GM21381 (cell line): Measurements from ENCODE around the gene FMOD.
"Not testable (repeated sequence)": the region's sequence is repeated elsewhere in the genome, so short reads cannot be mapped to it uniquely, and the experiment has no call there.

ENCODE experiments used
- ATAC-seq: cut with Tn5 transposase; IDR thresholded peaks from one replicate; pipeline ENCODE4 v1.9.1; 2021; ENCODE audit warnings: mild to moderate bottlenecking, moderate library complexity; ENCODE audit not compliant: unreplicated experiment

Gene FMOD

DNA sequence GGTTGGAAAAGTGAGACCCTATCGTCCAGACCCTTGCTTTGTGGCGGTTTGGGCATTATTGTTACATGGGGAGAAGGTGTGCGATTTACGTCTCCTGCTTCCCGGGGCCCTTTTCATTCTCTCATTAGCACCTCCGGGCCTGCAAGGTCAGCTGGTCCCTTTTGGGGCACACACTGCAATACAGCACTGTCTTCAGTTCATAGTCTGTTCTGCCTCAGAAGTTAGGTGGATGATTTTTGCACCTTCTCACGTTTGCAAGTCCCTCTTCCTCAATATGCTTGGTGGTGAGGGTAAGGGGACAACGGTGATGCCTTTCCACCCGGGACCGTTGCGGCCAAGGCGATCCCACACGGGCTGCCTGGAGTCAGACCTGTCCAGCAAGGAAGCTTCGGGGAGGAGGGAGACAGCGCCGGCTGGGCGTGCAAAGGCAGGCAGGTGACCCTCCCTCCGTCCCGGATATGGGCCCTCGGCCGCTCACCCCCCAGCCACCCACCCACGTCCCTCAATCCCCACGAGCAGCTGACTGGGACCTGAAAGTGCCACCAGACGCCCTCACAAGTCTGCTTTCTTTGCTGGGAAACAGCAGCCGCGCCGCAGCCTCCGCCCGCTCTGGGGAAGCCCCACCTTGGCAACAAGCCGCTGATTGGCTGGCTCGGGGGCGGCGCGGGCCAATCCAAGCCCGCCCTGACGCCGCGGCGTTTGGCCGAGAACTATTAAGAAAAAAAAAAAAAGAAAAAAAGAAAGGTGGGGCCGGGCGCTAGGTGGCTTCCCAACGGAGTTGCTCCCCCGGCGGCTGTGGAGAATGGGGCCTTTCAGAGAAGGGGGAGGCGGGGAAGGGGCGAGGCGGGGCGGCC is 23.9 kb downstream of the FMOD start:
- ATAC-seq: peak; percentile 67

DNA sequence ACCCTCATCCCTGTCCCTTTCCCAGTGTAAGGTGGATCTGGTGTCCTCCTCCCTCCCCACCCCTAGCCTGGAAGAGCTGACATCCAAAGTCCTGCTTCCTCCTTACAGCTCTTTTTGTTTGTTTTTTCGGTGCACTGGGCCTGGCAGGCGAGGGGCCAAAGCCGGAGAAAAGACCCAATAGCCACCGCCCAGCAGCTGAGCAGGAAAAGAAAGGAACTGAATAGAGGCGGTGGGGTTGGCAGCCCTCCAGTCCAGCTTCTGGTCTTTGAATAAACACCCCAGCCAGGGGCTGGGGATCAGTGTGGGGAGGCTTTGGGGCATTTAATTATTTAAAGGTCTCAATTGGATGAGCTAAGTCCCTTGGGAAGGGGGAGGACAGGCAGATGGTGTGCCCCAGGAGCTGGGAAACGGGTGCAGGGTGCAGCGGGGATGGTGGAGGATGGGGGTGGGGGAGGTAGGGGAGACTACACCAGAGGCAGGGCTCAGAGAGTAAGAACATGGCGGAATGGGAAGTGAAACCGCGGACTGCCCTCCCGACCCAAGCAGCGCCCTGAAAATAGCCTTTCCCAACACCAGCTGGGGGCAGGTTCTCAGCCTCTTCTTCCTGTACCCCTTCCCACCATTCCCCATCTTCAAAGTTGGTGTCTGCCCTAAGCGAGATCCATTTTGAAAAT is 25.4 kb downstream of the FMOD start:
- ATAC-seq: no peak

DNA sequence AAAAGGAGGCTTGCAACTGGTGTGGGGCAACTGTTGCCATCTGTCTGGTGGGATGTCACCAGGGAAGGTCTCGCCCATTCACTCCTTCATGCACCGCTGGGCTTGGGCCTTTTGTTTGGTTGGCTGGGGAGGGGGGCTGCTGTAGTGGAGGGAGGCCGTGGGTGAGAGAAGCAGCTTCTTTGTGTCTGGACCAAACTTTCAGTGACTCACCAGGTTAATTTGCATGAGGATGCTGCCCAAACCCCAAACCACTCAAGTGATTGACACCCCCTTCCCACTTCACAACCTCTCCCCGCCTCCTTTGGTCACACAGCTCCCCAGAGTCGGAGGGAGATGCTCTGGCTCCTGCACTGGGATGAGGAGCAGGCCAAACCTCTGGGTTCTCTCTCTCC is 25.9 kb downstream of the FMOD start:
- peak; percentile 32 for ATAC-seq

DNA sequence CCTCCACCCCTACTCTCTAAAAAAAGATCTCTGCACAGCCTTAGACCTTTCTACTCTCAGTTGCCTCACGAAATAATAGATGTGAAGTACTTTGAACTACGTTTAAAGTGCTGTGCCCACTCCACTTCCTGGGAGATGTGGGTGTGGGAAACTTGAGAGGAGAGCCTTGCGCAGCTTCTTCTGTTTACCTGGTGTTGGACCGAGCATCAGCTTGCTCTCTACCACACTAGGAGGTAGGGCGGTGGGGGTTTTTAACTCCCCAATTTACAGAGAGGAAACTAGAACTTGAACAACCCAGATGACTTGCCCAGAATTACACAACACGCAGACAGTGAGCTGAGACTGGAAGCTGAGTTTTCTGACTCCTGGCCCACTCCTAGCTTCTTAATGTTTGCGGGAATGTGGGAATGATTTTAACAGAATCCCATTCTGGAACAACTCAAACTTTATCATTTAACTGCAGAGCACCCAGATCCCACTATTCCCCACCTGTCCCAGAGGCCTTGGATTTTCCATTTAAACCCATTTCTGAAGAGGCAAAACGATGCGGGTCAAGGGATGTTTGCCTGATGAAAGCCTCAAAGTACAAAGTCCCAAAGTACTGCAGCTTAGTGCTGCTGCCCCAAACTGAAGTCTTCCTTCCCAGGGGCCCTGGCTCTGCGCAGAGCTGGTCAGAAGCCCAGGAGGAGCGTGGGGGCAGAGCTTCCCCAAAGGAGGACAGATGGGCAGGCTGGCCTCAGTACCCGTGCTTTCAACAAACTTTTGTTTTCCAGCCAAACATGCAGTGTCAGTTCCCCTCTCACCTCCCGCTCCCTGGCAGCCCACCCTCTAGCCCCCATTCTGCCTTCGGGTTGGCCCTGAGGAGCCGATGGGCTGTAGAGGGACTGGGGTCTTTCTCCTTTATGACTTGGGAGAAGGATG is 26.6 kb downstream of the FMOD start:
- no peak for ATAC-seq

DNA sequence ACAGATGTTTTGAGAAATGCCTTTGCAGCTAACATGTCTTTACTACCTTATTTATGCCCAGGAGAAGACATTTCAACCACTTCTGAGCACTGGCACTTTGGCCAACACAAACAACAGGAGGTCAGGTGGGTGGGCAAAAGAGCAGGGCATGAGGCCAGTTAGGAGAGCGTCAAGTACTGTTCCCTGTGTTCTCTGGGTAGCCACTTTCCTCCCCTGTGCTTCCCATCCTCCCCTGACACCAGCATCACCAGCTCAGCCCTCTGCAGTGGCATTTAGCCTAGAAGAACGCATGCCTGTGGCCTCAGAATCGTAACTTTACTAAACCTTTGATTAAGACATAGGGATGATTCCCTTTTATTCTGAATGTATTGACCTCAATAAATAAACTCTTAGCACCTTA is 27.3 kb downstream of the FMOD start:
- no peak for ATAC-seq

DNA sequence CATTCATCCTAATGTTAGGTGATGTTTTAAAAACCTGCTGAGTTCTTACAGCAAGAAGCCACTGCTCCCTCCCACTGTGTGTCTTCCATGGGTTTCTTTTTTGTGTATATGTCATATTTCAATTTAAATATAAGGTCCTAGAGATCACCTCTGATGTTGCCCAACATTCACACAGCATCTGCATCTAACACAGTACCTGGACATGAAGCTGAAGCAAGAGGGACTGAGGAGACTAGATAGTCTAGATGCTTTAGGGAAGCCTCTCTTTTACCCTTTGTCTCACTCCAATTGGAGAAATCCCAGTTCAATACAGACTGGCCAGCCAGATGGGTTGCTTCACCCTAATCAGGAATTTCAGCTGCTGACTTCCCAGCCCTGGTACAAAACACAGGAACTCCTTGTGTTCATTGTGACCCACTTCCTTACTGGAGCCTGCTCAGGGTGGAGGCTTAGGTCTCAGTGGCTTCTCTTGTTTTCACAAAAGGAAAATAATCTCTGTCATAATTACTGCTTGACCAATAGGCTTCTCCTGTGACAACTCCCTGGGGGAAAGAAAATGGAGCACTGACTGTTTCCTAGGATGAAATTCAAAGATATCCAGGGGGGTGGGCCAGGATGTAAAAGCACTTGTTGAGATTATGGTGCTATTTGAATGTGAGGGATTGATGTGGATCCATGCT is 28.3 kb downstream of the FMOD start:
- ATAC-seq: no peak

DNA sequence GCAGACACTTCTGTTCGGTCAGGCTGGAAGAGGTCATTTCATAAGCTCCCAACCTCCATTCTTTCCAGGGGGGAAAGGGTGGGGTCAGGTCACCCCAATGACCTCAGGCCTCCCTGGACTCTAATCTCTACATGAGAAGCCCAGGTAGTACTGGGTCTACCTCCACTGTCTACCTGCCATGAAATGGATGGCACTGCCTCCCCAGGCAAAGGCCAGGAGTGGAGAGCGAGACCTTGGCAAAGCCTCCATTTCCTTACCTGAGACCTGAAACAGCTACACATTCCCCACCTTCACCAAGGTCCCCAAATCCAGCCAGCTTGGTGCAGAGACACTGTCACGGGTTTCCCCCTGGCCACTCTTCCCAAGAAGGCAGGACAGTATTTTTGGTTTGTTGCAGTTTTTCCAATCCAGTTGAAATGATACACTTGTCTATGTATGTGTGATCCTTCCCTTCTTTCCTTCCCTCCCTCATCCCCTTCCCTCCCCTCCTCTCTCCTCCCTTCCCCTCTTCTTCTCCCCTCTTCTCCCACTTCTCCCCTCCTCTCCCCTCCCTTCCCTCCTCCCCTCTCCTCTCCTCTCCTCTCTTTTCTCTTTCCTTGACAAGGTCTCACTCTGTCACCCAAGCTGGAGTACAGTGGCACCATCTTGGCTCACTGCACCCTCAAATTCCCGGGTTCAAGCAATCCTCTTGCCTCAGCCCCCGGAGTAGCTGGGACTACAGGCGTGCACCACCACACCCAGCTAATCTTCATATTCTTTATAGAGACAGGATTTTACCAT is 29.5 kb downstream of the FMOD start:
- no peak for ATAC-seq

DNA sequence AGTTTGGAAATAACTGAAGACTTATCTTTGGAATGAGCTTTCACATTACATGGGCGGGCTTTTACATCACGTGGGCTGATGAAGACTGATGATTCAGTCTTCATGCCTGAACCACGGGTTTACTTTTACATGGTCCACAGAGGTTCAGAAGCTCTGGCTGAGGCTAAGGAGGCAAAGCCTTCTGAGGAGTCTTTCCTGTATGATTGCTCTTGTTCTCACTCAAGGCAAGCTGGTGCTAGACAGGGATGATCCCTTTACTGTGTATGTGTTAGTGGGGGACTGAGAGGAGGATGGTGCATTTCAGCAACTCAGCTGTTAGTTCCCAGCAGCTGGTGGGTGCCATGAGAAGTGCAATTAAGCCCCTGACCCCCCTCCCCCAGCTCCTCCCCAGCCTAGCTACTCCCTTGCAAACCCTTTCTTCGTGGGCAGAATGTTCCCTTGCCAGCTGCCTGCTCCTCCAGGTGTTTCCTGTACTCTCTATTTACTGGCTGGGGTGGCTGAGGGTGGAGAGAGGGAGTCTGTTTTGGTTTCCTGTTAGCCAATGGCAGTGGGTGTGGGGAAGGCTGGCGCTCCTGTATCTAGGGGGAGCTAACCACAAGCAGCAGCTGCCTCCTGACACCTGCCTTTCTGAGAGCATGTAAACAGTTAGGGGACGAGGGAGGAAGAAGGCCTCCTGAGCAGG is 30.2 kb downstream of the FMOD start:
- ATAC-seq: peak; percentile 59

DNA sequence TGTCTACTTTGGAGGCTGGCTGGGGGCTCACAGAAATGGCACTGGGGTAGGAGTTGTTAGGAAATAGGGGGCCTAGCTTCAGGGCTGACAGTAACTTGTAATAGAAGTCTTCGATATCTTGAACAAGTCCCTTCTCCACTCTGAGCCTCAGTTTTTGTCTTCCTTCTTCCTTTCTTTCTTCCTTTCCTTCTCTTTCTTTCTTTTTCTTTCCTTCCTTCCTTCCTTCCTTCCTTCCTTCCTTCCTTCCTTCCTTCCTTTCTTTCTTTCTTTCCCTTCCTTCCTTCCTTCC is 32.7 kb downstream of the FMOD start:
- ATAC-seq: no peak

DNA sequence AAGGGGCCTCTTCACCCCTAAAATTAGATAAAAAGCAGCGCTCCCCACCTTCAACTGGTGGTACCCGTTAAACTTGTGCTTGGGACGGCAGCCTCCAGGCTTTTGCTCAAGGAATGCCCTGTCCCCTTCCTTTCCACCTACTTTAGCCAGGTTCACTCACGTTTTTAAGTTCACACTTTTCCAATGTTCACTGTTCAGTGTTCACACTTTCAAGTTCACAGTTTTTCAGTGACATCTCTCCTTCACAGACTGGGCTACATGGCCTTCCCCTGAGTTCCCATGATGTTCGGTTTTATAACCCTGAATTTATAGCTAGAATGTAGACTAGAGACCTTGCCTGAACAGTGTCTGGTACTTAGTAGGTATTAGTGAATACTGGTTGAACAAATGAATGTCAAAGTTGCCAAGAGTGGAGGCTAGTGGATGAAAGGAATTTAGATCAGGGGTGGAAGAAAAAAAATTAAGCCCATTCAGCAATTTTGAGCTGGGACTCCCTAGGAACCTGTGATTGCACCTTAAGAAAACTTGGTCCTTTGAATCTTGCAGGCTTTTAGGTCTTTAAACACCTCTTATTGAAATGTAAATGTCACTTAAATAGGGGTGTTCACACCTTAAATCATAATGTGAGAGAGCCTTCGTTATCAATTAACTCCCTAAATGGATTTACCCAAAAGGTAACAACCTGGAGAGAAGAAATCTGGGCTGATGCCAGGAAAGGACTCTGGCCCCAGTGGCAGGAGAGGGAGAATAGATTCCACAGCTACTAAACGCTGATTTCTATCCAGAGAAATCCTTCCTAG is 33.3 kb downstream of the FMOD start:
- ATAC-seq: no peak

DNA sequence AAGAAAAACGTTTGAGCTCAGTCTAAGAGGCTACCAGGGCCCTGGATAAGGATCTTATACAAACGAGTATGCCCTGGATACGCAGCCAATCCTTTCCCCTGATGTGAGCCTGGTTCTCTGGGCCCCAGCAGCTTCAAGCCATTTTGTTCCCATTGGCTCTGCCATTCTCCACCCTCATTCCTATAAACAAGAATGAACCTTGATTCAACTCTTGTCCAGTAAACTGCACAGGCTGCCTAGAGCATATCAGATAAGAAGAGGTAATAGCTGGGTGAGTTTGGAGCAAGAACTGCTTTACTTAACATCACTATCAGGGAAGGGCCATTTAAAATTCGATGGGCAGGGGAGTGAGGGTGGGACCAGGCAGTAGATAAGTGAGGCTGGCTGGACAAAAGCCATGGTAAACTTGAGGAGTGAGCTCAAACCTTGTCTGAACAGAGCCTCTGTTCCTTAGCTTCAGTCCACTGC is 34.3 kb downstream of the FMOD start:
- ATAC-seq: no peak

DNA sequence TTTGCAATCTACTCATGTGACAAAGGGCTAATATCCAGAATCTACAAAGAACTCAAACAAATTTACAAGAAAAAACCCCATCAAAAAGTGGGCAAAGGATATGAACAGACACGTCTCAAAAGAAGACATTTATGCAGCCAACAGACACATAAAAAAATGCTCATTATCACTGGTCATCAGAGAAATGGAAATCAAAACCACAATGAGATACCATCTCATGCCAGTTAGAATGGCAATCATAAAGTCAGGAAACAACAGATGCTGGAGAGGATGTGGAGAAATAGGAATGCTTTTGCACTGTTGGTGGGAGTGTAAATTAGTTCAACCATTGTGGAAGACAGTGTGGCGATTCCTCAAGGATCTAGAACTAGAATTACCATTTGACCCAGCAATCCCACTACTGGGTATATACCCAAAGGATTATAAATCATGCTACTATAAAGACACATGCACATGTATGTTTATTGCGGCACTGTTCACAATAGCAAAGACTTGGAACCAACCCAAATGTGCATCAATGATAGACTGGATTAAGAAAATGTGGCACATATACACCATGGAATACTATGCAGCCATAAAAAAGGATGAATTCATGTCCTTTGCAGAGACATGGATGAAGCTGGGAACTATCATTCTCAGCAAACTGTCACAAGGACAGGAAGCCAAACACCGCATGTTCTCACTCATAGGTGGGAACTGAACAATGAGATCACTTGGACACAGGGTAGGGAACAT is 36.7 kb downstream of the FMOD start:
- ATAC-seq: not testable (repeated sequence)

DNA sequence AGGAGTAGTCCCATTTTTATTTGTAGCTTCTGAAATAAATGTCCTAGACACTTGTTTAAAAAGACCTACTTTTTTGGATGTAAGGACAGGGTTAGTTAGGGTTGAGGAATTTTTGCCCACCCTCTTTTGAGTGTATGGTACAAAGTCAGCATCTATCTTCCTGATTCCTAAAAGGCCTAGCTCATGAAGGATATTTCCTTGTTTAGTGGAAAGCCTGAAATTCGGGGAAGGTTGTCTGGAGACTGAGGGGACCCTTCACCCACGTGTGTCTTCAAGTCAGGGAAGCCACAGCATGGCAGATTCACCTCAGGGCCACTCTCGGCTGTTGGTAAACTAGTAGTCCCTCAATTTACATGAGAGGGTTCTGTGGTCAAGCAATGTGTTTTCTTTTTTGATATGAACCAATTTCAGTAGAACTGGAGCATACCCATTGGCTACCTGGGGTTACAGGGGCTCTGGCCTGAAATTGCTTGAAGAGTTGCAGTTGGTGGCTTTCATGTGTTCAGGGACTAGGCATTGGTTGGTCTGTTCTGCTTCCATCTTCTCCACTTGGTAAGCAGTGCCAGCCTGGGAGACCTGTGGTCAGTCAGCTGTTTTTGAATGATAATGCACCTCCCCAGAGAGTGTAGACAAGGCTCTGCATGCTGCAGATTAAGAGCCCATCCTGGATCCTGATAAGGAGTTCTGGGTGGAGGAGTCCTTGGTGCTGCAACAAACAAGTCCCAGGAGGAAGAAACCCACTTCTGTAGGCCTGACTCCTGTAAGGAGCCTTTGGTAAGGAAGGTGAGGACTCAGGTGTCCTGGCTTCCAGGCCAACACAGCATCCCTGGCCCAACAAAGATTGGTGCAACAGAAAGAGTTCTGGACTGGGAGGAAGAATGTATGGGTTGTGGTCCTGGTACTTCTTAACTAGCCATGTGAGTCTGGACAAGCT is 39.3 kb downstream of the FMOD start:
- ATAC-seq: no peak

DNA sequence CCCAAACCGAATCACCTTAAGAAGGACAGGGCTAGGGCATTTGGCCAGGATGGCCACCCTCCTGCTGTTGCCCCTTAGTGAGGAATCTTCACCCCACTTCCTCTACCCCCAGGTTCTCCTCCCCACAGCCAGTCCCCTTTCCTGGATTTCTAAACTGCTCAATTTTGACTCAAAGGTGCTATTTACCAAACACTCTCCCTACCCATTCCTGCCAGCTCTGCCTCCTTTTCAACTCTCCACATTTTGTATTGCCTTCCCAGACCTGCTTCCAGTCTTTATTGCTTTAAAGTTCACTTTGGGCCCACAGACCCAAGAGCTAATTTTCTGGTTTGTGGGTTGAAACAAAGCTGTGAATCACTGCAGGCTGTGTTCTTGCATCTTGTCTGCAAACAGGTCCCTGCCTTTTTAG is 42.0 kb downstream of the FMOD start:
- ATAC-seq: no peak

DNA sequence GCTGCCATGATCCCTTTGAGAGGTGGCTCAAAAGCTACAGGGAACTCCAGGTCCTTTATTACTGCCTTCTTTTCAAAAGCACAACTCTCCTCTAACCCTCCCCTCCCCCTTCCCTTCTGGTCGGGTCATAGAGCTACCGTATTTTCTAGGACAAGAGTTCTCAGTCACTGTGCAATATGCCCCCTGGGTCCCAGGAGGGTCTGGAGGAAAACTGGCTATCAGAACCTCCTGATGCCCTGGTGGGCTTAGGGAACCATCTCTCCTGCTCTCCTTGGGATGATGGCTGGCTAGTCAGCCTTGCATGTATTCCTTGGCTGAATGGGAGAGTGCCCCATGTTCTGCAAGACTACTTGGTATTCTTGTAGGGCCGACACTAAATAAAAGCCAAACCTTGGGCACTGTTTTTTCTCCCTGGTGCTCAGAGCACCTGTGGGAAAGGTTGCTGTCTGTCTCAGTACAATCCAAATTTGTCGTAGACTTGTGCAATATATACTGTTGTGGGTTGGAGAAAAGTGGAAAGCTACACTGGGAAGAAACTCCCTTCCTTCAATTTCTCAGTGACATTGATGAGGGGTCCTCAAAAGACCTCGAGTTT is 42.5 kb downstream of the FMOD start:
- no peak for ATAC-seq

DNA sequence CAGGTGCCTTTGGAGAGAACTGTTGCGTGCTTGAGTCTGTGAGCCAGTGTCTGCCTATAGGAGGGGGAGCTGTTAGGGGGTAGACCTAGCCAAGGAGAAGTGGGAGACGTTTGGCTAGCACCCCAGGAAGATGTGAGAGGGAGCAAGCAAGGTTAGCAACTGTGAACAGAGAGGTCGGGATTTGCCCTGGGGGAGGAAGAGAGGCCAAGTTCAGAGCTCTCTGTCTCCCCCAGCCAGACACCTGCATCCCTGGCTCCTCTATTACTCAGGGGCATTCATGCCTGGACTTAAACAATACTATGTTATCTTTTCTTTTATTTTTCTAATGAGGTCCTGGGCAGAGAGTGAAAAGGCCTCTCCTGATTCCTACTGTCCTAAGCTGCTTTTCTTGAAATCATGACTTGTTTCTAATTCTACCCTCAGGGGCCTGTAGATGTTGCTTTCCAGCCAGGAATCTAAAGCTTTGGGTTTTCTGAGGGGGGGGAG is 43.2 kb downstream of the FMOD start:
- ATAC-seq: no peak
